HG03060 (cell line): Measurements from ENCODE around the gene CRB2.

Experiments
- ATAC-seq: cut with Tn5 transposase; IDR thresholded peaks from one replicate; pipeline ENCODE4 v1.9.1; 2021; ENCODE audit warnings: low read depth, moderate number of reproducible peaks; ENCODE audit not compliant: unreplicated experiment

Gene CRB2

DNA sequence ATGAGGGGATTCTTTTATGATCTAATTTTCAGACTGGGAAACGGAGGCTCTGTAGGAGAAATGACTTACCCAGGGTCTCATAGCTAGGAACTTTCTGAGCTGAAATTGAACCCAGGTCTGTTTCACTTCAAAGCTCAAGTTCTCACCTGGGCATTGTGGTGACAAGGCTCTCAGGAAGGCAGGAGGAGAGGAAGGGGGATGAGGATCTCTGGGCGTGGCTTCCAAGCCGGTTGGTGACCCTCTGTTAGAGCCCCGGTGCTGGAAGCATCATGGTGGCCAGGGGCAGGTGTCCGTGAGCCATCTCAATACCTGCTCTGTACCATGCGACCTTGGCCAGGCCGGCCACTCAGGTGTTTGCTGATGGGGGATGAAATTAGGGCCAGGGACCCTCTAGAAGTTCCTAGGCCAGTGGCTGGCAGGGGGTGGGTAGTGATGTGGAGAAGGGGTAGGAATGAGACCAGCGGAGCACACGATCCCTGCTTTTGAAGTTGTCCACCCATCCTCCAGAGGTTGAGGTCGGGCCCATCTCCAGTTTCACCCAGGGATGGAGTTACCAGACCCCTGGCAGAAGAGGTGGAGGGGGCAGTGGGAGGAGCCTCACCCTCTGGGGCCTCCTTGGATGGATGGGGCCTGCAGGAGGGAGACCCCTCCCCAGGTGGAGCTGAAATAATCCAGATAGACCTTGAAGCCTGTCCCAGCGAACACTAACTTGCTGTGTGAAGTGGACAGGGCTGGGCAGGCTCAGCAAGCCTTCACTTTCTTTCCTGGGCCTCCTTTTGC lies 5.9 kb downstream of the CRB2 start:
- ATAC-seq = no peak

- no peak for ATAC-seq
Observed at GRCh38 chr9:123362856-123363255, 6.9 kb downstream of the CRB2 start.

DNA sequence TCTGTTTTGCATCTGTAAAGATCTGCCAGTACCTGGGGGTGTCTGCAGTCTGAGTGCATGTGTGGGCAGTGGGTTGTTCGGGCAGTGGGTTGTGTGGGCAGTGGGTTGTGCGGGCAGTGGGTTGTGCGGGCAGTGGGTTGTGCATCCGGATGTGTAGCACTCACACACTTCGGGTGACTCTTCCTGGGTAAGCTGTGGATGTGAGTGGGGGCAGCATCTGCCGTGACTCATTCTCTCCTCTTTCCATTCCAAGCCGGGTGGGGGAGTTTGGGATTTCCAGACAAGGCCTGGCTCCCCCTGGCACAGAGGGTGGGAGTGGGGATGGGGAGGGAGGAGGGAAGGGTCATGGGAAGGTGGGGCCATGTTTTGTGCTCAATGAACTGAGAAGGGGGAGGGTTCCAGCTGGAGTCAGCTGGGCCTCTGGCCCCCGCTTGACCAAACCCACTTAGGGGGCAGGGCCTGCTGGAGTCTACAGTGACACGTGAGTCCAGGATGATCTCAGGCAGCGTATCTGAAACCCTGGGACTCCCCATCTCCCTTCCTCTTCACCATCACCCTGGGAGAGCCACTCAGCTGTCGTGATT lies 8.3 kb downstream of the CRB2 start:
- ATAC-seq = no peak

DNA sequence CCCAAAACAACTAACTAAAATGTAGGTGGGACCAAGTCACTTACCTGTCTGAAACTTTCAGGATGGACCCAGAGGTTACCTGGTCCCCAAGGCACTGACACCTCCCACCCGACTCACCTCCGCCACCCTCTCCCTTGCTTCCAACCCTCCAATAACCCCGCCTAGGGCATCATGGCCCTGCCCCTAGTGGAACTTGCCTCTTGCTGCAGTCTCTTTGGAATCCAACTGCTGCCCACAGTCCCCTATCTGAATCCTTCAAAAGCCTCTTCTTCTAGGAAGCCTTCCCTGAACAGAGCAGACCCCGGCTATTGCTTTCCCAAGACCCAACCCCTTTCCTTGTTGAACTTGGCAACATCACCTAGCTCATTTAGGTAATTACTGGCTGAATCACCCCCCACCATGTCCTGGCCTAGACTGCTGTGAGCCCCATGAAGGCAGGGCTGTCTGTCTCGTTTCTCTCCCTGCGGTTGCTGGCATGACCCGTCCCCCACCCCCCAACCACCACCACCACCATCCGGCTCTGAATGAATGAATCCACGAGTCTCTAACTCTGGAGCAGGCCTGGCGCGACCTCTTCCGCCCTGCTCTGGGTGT lies 9.4 kb downstream of the CRB2 start:
- ATAC-seq = no peak

- no peak for ATAC-seq
Observed at GRCh38 chr9:123365881-123366528, 10.0 kb downstream of the CRB2 start.

GRCh38 chr9:123368023-123368422 lies 12.0 kb downstream of the CRB2 start:
- no peak for ATAC-seq

GRCh38 chr9:123368536-123369153 lies 12.6 kb downstream of the CRB2 start:
- no peak for ATAC-seq

GRCh38 chr9:123369296-123369695 lies 13.3 kb downstream of the CRB2 start:
- ATAC-seq = no peak

GRCh38 chr9:123370108-123370507 lies 14.1 kb downstream of the CRB2 start:
- no peak for ATAC-seq

DNA sequence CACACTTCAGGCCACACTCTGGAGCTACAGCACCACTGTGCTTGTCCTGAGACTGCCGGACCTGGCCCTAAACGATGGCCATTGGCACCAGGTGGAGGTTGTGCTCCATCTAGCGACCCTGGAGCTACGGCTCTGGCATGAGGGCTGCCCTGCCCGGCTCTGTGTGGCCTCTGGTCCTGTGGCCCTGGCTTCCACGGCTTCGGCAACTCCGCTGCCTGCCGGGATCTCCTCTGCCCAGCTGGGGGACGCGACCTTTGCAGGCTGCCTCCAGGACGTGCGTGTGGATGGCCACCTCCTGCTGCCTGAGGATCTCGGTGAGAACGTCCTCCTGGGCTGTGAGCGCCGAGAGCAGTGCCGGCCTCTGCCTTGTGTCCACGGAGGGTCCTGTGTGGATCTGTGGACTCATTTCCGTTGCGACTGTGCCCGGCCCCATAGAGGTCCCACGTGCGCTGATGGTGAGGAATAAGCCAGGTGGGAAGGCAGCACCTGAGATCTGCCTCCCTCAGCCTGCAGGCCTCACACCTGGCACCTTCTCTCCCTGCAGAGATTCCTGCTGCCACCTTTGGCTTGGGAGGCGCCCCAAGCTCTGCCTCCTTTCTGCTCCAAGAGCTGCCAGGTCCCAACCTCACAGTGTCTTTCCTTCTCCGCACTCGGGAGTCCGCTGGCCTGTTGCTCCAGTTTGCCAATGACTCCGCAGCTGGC lies 14.7 kb downstream of the CRB2 start:
- ATAC-seq = no peak

- ATAC-seq = no peak
Observed at GRCh38 chr9:123371228-123371584, 15.2 kb downstream of the CRB2 start.

GRCh38 chr9:123371805-123372590 lies 16.0 kb downstream of the CRB2 start:
- no peak for ATAC-seq

DNA sequence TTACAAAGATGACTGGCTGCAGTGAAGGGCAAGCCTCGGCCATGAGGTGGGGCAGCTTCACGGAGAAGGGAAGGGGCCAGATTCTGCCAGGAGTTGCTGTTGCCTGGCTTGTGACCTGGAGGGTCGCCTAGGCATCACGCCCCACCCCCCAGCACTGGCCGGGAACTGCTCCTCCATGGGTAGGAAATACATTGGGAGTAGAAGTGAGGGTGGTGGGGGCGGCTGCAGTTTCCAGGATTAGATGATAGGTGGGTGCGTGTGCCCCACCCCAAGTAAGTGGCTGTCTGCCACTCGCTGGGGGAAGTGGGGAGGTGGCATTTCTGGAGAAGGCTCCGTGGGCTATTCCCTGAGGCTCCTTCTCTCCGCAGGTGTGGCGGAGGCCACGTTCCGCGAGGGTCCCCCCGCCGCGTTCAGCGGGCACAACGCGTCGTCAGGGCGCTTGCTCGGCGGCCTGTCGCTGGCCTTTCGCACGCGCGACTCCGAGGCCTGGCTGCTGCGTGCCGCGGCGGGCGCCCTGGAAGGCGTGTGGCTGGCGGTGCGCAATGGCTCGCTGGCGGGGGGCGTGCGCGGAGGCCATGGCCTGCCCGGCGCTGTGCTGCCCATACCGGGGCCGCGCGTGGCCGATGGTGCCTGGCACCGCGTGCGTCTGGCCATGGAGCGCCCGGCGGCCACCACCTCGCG lies 16.9 kb downstream of the CRB2 start:
- ATAC-seq = no peak

- no peak for ATAC-seq
Observed at GRCh38 chr9:123373447-123373923, 17.5 kb downstream of the CRB2 start.

DNA sequence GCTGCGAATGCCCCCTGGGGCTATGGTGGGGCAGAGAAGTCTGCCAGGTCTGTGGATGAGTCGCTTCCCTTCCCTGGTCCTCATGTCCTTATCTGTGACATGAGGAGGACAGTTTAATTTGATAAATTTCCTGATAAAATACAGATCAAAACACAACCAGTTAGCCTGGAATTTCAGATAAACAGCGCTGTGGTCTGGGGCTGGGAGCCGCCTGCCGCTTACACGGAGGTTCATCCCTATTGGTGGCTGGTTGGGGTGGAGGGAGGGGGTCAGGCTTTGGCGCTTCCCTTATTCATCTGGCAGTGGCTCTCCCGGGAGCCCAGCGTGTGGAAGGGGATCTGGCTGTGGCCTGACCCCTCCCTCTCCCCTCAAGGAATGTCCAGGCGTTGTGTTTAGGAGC lies 17.9 kb downstream of the CRB2 start:
- ATAC-seq = no peak

DNA sequence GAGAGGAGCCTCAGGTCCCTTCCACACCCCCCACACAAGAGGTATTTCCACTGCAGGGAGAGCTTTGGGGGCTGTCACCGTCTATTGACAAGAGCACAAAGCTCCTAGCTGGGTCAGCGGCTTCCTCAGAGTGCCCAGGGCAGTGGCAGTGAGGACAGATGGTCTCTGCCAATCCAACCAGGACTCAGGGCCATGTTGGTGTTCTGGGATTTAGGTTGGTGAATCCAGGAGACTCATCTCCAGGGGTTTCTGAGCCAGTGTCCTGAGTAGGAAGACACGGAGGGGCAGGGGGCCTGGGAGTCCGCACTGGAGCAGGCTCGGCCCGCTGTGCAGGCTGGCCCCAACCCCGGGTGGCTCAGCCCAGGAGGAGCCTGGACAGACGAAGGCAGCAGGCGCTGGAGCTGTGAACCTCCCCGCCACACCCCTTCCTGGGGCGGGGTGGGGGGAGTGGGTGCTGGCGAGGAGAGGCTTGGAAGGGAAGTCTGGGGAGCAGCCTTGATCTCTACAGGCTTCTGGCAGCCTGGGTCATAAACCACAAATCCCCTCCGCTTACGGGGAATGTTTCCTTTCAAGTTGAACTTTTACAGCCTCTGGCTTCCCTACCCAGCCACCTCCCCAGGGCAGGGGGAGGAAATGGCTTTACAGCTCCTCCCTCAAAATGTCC lies 19.6 kb downstream of the CRB2 start:
- ATAC-seq = no peak

DNA sequence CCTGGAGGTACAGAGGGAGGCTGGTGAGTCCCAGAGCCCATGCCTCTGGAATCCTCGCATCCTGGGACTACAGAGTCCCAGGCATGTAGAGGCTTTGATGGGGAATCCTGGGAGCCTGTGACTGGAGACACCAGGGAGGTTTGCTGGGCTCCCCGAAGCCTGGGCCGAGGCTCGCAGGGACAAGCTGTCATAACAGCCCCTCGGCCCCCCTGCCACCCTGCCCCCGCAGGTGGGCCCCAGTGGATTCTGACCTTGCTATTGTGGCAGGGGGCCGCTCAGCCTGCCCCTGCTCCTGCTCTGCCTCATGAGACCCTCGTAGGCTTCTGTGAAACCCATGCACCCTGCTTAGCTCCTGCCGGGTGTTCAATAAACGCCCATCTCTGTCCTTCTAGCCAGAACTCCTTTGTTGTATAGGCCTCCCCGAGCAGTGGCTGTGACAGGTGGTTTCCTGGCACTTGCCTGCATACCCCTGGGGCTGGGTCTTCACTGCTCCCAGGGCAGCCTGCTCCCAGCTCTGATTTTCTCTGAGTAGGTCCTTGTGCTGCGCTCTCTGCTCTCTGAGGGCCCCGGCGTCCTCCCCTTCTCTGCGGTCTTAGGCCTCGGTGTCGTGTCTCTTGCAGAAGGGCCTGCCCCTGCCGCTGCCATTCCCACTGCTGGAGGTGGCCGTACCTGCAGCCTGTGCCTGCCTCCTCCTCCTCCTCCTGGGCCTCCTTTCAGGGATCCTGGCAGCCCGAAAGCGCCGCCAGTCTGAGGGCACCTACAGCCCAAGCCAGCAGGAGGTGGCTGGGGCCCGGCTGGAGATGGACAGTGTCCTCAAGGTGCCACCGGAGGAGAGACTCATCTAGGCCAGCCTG lies 20.4 kb downstream of the CRB2 start:
- ATAC-seq = no peak
